ENCODE data around the gene NOD2.
A peak's percentile ranks its signal among the peaks of the same experiment; 100 is the strongest.

DNA sequence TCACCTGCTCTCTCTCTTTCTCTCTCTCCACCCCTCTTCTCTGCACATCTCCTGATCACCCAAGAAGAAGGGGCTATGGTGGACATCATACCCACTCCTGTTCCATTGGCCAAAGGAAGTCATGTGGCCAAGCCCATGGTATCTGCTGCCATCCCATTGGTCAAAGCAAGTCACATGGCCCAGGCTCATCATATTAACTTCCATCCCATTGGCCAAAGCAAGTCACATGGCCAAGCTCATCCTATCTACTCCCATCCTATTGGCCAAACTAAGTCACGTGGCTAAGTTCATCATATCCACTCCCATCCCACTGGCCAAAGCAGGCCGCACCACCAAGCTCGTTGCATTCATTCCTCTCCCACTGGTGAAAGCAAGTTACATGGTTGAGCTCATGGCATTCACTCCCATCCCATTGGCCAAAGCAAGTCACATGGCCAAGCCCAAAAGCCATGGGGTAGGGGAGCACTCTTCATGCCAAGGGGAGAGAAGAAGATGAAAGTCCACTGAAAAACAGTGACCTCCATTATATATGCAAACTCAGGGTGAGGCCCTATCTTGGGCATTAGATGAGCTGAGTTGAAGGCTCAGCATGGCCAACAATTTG is 41.5 kb upstream of the NOD2 start:
- TF ChIP-seq ZFX (CRISPR knock-in tag; IDR thresholded peaks at IDR 0.05; ENCODE audit: low read depth) (no peak), PCBP2 (optimal IDR thresholded peaks at IDR 0.05; ENCODE audit: low read depth, low read length, poor library complexity, severe bottlenecking) (no peak), ZNF431 (CRISPR knock-in tag; IDR thresholded peaks at IDR 0.05; ENCODE audit: borderline replicate concordance, low read depth) (no peak), RNF2 (conservative IDR thresholded peaks at IDR 0.05; ENCODE audit: low read depth) (no peak), ARHGAP35 (CRISPR knock-in tag; IDR thresholded peaks at IDR 0.05; ENCODE audit: borderline replicate concordance) (no peak), EZH2 (conservative IDR thresholded peaks at IDR 0.05; ENCODE audit: low read depth, low read length) (no peak), MTA3 (CRISPR knock-in tag; IDR thresholded peaks at IDR 0.05) (no peak), NR2F2 (IDR thresholded peaks at IDR 0.05; ENCODE audit: borderline replicate concordance, low read depth) (no peak)
- TF ChIP-seq, protein P1, sequence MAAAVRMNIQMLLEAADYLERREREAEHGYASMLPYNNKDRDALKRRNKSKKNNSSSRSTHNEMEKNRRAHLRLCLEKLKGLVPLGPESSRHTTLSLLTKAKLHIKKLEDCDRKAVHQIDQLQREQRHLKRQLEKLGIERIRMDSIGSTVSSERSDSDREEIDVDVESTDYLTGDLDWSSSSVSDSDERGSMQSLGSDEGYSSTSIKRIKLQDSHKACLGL (CRISPR knock-in tag; IDR thresholded peaks at IDR 0.05) = no peak
- TF ChIP-seq, protein P2, sequence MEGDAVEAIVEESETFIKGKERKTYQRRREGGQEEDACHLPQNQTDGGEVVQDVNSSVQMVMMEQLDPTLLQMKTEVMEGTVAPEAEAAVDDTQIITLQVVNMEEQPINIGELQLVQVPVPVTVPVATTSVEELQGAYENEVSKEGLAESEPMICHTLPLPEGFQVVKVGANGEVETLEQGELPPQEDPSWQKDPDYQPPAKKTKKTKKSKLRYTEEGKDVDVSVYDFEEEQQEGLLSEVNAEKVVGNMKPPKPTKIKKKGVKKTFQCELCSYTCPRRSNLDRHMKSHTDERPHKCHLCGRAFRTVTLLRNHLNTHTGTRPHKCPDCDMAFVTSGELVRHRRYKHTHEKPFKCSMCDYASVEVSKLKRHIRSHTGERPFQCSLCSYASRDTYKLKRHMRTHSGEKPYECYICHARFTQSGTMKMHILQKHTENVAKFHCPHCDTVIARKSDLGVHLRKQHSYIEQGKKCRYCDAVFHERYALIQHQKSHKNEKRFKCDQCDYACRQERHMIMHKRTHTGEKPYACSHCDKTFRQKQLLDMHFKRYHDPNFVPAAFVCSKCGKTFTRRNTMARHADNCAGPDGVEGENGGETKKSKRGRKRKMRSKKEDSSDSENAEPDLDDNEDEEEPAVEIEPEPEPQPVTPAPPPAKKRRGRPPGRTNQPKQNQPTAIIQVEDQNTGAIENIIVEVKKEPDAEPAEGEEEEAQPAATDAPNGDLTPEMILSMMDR (CRISPR knock-in tag; IDR thresholded peaks at IDR 0.05) = no peak
- TF ChIP-seq, protein P3, sequence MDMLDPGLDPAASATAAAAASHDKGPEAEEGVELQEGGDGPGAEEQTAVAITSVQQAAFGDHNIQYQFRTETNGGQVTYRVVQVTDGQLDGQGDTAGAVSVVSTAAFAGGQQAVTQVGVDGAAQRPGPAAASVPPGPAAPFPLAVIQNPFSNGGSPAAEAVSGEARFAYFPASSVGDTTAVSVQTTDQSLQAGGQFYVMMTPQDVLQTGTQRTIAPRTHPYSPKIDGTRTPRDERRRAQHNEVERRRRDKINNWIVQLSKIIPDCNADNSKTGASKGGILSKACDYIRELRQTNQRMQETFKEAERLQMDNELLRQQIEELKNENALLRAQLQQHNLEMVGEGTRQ (IDR thresholded peaks at IDR 0.05; ENCODE audit: low read depth, low read length) = peak; percentile 64
- TF ChIP-seq, protein P3 (CRISPR knock-in tag; IDR thresholded peaks at IDR 0.05; ENCODE audit: borderline replicate concordance) = no peak

Data from HepG2 (cell line).